ENCODE measurements around the gene TBC1D3B.

DNA sequence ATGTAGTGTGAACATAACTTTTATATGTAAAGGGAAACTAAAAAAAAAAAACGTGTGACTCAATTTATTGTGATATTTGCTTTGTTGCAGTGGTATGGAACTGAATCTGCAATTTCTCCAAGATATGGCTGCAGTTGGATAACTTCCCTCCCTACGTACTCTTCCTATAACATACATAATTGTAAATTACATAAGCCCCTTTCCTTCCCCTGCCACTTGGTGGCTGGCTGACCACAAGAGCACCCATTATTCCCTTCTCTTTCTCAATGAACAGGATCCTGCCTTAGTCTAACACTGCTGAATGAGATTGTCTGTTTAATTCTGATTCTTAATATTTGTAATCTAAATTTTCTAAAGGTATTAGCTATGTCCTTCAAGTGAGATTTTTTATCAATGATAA is 45.0 kb downstream of the TBC1D3B start:
- TF ChIP-seq, protein P1, sequence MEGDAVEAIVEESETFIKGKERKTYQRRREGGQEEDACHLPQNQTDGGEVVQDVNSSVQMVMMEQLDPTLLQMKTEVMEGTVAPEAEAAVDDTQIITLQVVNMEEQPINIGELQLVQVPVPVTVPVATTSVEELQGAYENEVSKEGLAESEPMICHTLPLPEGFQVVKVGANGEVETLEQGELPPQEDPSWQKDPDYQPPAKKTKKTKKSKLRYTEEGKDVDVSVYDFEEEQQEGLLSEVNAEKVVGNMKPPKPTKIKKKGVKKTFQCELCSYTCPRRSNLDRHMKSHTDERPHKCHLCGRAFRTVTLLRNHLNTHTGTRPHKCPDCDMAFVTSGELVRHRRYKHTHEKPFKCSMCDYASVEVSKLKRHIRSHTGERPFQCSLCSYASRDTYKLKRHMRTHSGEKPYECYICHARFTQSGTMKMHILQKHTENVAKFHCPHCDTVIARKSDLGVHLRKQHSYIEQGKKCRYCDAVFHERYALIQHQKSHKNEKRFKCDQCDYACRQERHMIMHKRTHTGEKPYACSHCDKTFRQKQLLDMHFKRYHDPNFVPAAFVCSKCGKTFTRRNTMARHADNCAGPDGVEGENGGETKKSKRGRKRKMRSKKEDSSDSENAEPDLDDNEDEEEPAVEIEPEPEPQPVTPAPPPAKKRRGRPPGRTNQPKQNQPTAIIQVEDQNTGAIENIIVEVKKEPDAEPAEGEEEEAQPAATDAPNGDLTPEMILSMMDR (IDR thresholded peaks at IDR 0.05 in 2 of 3, conservative IDR thresholded peaks at IDR 0.05 in 1 of 3; ENCODE audit: borderline replicate concordance in 1 of 3, insufficient read depth in 1 of 3, low read depth in 2 of 3, low read length in 2 of 3), result peak in 2 of 3 experiments; percentile 35 to 42; a peak in 3 of 6 replicates
- TF ChIP-seq POLR2A (IDR thresholded peaks at IDR 0.05; ENCODE audit: borderline replicate concordance, extremely low read depth, insufficient read depth, insufficient read length), result no peak
- no peak for TF ChIP-seq SP1 (IDR thresholded peaks at IDR 0.05; ENCODE audit: low read depth)
- no peak for TF ChIP-seq EZH2 (IDR thresholded peaks at IDR 0.05)
- TF ChIP-seq, protein P2, sequence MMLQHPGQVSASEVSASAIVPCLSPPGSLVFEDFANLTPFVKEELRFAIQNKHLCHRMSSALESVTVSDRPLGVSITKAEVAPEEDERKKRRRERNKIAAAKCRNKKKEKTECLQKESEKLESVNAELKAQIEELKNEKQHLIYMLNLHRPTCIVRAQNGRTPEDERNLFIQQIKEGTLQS (IDR thresholded peaks at IDR 0.05), result no peak
- TF ChIP-seq, protein P3, sequence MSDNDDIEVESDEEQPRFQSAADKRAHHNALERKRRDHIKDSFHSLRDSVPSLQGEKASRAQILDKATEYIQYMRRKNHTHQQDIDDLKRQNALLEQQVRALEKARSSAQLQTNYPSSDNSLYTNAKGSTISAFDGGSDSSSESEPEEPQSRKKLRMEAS (IDR thresholded peaks at IDR 0.05), result no peak
